Neuronal stem cell (in vitro differentiated cells): ENCODE results near the gene BCL3.
"Not testable (repeated sequence)": the region's sequence is repeated elsewhere in the genome, so short reads cannot be mapped to it uniquely, and the experiment has no call there.

Source experiments
- DNase-seq: peaks from one replicate; pipeline ENCODE4 v3.0.0-alpha.2; 2013; ENCODE audit warnings: low spot score
- H2AFZ ChIP-seq: one replicate; pipeline ENCODE4 v1.6.1; 2013; ENCODE audit warnings: mild to moderate bottlenecking, low read length, inconsistent platforms
- H2AK5ac ChIP-seq: 2 replicates; pipeline ENCODE4 v1.6.1; 2013; ENCODE audit warnings: low read depth, mild to moderate bottlenecking, inconsistent platforms, low read length, moderate library complexity, mixed read lengths
- H2BK120ac ChIP-seq: 2 replicates; pipeline ENCODE4 v1.6.1; 2013; ENCODE audit warnings: low read depth, mild to moderate bottlenecking, inconsistent platforms, low read length, moderate library complexity, mixed read lengths
- H2BK12ac ChIP-seq: one replicate; pipeline ENCODE4 v1.6.1; 2013; ENCODE audit warnings: low read length, inconsistent platforms
- H2BK15ac ChIP-seq: 2 replicates; pipeline ENCODE4 v1.6.1; 2013; ENCODE audit warnings: mild to moderate bottlenecking, low read length, inconsistent platforms, mixed read lengths
- H2BK5ac ChIP-seq: one replicate; pipeline ENCODE4 v1.6.1; 2013; ENCODE audit warnings: inconsistent platforms, mild to moderate bottlenecking, low read length, moderate library complexity
- H3K14ac ChIP-seq: one replicate; pipeline ENCODE4 v1.6.1; 2013; ENCODE audit warnings: low read length, inconsistent platforms
- H3K18ac ChIP-seq: 2 replicates; pipeline ENCODE4 v1.6.1; 2013; ENCODE audit warnings: low read length, inconsistent platforms
- H3K23ac ChIP-seq: 2 replicates; pipeline ENCODE4 v1.6.1; 2013; ENCODE audit warnings: low read depth, mild to moderate bottlenecking, mixed read lengths, low read length, inconsistent platforms; ENCODE audit not compliant: poor library complexity
- H3K27ac ChIP-seq: replicated peaks from 3 replicates; pipeline ENCODE4 v1.5.1; 2013; ENCODE audit warnings: low read length, inconsistent platforms
- H3K27me3 ChIP-seq, 3 experiments: 2 replicates each; pipeline ENCODE4 v1.6.1; 2013; ENCODE audit warnings: low read length in 3 of 3, mild to moderate bottlenecking in 2 of 3, inconsistent platforms in 1 of 3, low read depth in 1 of 3, mixed read lengths in 1 of 3, moderate library complexity in 1 of 3; ENCODE audit not compliant: control insufficient read depth in 3 of 3, insufficient read depth in 3 of 3
- H3K36me3 ChIP-seq, 2 donors: replicated peaks in 1 of 2; 2 replicates each; pipeline ENCODE4 v1.6.1; 2013; ENCODE audit warnings: low read length in 2 of 2; ENCODE audit not compliant: control insufficient read depth in 2 of 2, insufficient read depth in 2 of 2
- H3K4ac ChIP-seq: 2 replicates; pipeline ENCODE4 v1.6.1; 2013; ENCODE audit warnings: inconsistent platforms, mild to moderate bottlenecking, low read length, moderate library complexity
- H3K4me1 ChIP-seq, 2 donors: 1 replicate in 1 of 2; 2 replicates in 1 of 2; pipeline ENCODE4 v1.6.1; 2013; ENCODE audit warnings: low read length in 2 of 2, low read depth in 1 of 2; ENCODE audit not compliant: control insufficient read depth in 2 of 2, insufficient read depth in 1 of 2
- H3K4me2 ChIP-seq: one replicate; pipeline ENCODE4 v1.6.1; 2013; ENCODE audit warnings: mild to moderate bottlenecking, low read length, inconsistent platforms; ENCODE audit not compliant: insufficient read depth, poor library complexity, severe bottlenecking
- H3K4me3 ChIP-seq, 2 donors: 2 replicates each; pipeline ENCODE4 v1.5.1; 2013; ENCODE audit warnings: low read length in 2 of 2, mild to moderate bottlenecking in 2 of 2, inconsistent platforms in 1 of 2, moderate library complexity in 1 of 2
- H3K79me1 ChIP-seq: one replicate; pipeline ENCODE4 v1.6.1; 2013; ENCODE audit warnings: low read depth, mild to moderate bottlenecking, inconsistent platforms, low read length, moderate library complexity
- H3K9ac ChIP-seq: one replicate; pipeline ENCODE4 v1.6.1; 2013; ENCODE audit warnings: mild to moderate bottlenecking, low read depth, low read length, inconsistent platforms; ENCODE audit not compliant: poor library complexity
- H3K9me3 ChIP-seq, 2 donors: replicated peaks in 1 of 2; 2 replicates each; pipeline versions ENCODE3 to v1.6.1; 2013; ENCODE audit warnings: low read length in 2 of 2, mild to moderate bottlenecking in 2 of 2, inconsistent platforms in 1 of 2, low read depth in 1 of 2, mixed read lengths in 1 of 2, moderate library complexity in 1 of 2; ENCODE audit not compliant: control insufficient read depth in 2 of 2, insufficient read depth in 1 of 2
- H4K8ac ChIP-seq: one replicate; pipeline ENCODE4 v1.6.1; 2013; ENCODE audit warnings: low read depth, mild to moderate bottlenecking, inconsistent platforms, low read length, moderate library complexity
- H4K91ac ChIP-seq: one replicate; pipeline ENCODE4 v1.6.1; 2013; ENCODE audit warnings: low read length, low read depth, mild to moderate bottlenecking, inconsistent platforms; ENCODE audit not compliant: poor library complexity
- WGBS, 2 donors: extraction: QIAGEN DNeasy Blood & Tissue Kit; methylation state at CpG; one replicate each; pipeline ENCODE4 v1.1.7; 2013; ENCODE audit warnings: missing lambda C conversion rate in 2 of 2, mixed read lengths in 1 of 2; ENCODE audit not compliant: insufficient read length in 2 of 2, insufficient replicate concordance in 1 of 2; ENCODE audit errors: extremely low coverage in 2 of 2; 5-methylcytosine and 5-hydroxymethylcytosine counted together

Gene BCL3

DNA sequence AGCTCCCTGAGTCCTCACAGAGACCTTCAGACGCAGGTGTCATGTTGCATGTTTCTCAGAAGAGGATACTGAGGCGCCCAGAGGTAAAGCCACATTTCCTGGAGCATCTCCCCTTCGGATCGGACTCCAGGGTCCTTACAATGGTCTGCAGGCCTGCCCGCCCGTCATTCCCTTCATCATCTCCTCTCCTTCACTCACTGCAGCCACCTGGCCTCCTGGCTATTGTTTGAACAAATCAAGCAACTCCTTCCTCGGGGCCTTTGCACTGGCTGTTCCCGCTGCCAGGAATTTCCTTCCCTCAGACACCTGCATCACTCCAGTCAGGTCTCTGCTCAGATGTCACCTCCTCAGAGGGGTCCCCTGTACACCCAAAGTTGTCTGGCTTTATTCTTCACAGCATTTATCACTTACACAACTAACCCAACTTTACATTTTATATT, 29.2 kb upstream of the BCL3 start:
- Histone ChIP-seq H3K4me3 (no peak overlapping the region), H2BK120ac (no peak overlapping the region), H3K23ac (no peak overlapping the region), H2BK5ac (no peak overlapping the region), H3K27me3 (no peaks in the 10 kb centered on the region), H3K4me1 (peaks cover 9 to 13% of the 10 kb centered on the region in 2 donors), H4K91ac (no peak overlapping the region), H2AK5ac (peak overlapping the region; percentile 10), H2BK15ac (peak overlapping the region; percentile 13), H3K27ac (peak overlapping the region; percentile 40), H2BK12ac (peak overlapping the region; percentile 68), H4K8ac (no peak overlapping the region), H3K4ac (no peak overlapping the region), H3K18ac (peak overlapping the region; percentile 29), H3K9ac (no peak overlapping the region), H3K14ac (no peak overlapping the region), H2AFZ (peak overlapping the region; percentile 84), H3K36me3 (no peaks in the 10 kb centered on the region), H3K4me2 (no peak overlapping the region), H3K79me1 (no peaks in the 10 kb centered on the region), H3K9me3 (peaks cover 6 to 8% of the 10 kb centered on the region in 2 donors)
- no CpG with 5 or more reads among the region's 8 CpGs for WGBS, 2 donors
- DNase-seq: no peak

DNA sequence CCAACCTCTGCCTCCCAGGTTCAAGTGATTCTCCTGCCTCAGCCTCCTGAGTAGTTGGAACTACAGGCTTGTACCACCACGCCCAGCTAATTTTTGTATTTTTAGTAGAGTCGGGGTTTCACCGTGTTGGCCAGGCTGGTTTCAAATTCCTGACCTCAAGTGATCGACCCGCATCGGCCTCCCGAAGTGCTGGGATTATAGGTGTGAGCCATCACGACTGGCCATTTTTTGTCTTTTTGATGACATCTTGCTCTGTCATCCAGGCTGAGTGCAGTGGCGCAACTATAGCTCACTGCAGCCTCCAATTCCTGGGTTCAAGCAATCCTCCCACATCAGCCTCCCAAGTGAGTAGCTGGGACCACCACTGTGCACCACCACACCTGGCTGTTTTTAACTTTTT, 28.1 kb upstream of the BCL3 start:
- H3K4me1 ChIP-seq: peaks cover 9 to 13% of the 10 kb centered on the region in 2 donors
- not testable (repeated sequence) for H3K14ac ChIP-seq, H3K18ac ChIP-seq

DNA sequence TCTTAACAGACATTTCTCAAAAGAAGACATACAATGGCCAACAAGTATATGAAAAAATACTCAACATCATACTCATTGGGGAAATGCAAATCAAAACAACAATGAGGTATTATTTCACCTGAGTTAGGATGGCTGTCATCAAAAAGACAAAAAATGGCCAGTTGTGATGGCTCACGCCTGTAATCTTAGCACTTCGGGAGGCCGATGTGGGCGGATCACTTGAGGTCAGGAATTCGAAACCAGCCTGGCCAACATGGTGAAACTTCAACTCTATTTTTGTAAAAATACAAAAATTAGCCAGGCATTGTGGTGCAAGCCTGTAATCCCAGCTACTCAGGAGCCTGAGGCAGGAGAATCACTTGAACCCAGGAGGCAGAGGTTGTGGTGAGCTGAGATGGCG, 27.6 kb upstream of the BCL3 start:
- Histone ChIP-seq H3K14ac (no peak overlapping the region), H2BK120ac (no peak overlapping the region), H3K27me3 (peaks cover 0 to 1% (median 0%) of the 10 kb centered on the region in 3 experiments), H3K4me1 (peaks cover 9 to 13% of the 10 kb centered on the region in 2 donors), H4K91ac (no peak overlapping the region), H3K18ac (no peak overlapping the region), H3K4ac (no peak overlapping the region), H3K27ac (no peak overlapping the region), H2BK12ac (no peak overlapping the region), H3K23ac (no peak overlapping the region), H3K9ac (no peak overlapping the region), H3K36me3 (no peaks in the 10 kb centered on the region), H2AK5ac (no peak overlapping the region), H4K8ac (no peak overlapping the region), H2BK15ac (no peak overlapping the region), H3K9me3 (no peaks in the 10 kb centered on the region), H3K4me2 (no peak overlapping the region), H3K4me3 (no peak overlapping the region), H3K79me1 (no peaks in the 10 kb centered on the region), H2BK5ac (no peak overlapping the region), H2AFZ (no peak overlapping the region)
- no CpG with 5 or more reads among the region's 6 CpGs for WGBS, 2 donors
- DNase-seq: no peak

More for the DNA sequence above, 28.1 kb upstream of the BCL3 start:
- not testable (repeated sequence) for H3K79me1 ChIP-seq, H4K91ac ChIP-seq, H3K4ac ChIP-seq, H3K27ac ChIP-seq, H2BK15ac ChIP-seq, H2BK5ac ChIP-seq, H3K23ac ChIP-seq, H4K8ac ChIP-seq, H3K9me3 ChIP-seq, H3K27me3 ChIP-seq, H2BK120ac ChIP-seq, H2AK5ac ChIP-seq, H3K4me2 ChIP-seq, H3K36me3 ChIP-seq, H2BK12ac ChIP-seq, H2AFZ ChIP-seq, H3K9ac ChIP-seq, H3K4me3 ChIP-seq, DNase-seq
- WGBS, 2 donors: no CpG with 5 or more reads among the region's 9 CpGs

- H2BK5ac ChIP-seq, H4K91ac ChIP-seq, H3K4me3 ChIP-seq, H3K4ac ChIP-seq, H3K23ac ChIP-seq, H3K27me3 ChIP-seq, H3K18ac ChIP-seq, H4K8ac ChIP-seq, H3K36me3 ChIP-seq, H2BK120ac ChIP-seq, H3K27ac ChIP-seq, H3K9ac ChIP-seq, H2BK12ac ChIP-seq, H3K14ac ChIP-seq, H2AK5ac ChIP-seq, H2BK15ac ChIP-seq, H2AFZ ChIP-seq, H3K9me3 ChIP-seq, H3K79me1 ChIP-seq, DNase-seq, H3K4me2 ChIP-seq: not testable (repeated sequence)
- WGBS, 2 donors: no CpG with 5 or more reads among the region's 5 CpGs
- peaks cover 9 to 13% of the 10 kb centered on the region in 2 donors for H3K4me1 ChIP-seq
Measured at GRCh38 chr19:44721369-44721768, 27.1 kb upstream of the BCL3 start.
